ENCODE measurements around the gene ROPN1L. TPM values are rescaled to one million over a fixed set of nuclear protein-coding genes. Genes with fewer than 3 reads are reported as not detected.
A peak's percentile ranks its signal among the peaks of the same experiment; 100 is the strongest.

The ROPN1L gene
- total and polyA plus RNA-seq, 2 donors (not counting 1 experiment from before 2014, with no cell fraction given), result 0.91 TPM; not detected in 1

GRCh38 chr5:10420932-10421331, 20.7 kb upstream of the ROPN1L start:
- Histone ChIP-seq H2AFZ (ENCODE audit: insufficient read depth, low read depth, low read length, poor library complexity, severe bottlenecking) (no peak overlapping the region), H3K36me3 (replicated peaks in 1 of 2; ENCODE audit: control extremely low read depth in 1 of 2, control insufficient read depth in 1 of 2, extremely low read depth in 1 of 2, insufficient read depth in 2 of 2, low read length in 1 of 2) (peaks cover 2 to 71% of the 10 kb centered on the region in 2 experiments), H3K79me2 (ENCODE audit: control insufficient read depth, insufficient read depth, low read length) (peaks cover 4% of the 10 kb centered on the region), H3K9me3 (ENCODE audit: control extremely low read depth in 1 of 3, control insufficient read depth in 2 of 3, insufficient read depth in 1 of 3, low read length in 2 of 3) (no peaks in the 10 kb centered on the region), H3K4me2 (replicated peaks; ENCODE audit: low read depth, low read length, poor library complexity, severe bottlenecking) (no peak overlapping the region), H3K27ac (ENCODE audit: low read length in 2 of 2) (no peak overlapping the region), H3K4me3 (ENCODE audit: control extremely low read depth in 1 of 5, extremely low read depth in 1 of 5, insufficient read depth in 1 of 5, low read depth in 2 of 5, low read length in 4 of 5) (no peak overlapping the region), H3K27me3 (replicated peaks in 1 of 4; ENCODE audit: control extremely low read depth in 1 of 4, control insufficient read depth in 3 of 4, insufficient read depth in 4 of 4, low read length in 3 of 4) (no peaks in the 10 kb centered on the region), H3K4me1 (ENCODE audit: control insufficient read depth in 2 of 2, insufficient read depth in 2 of 2, low read length in 2 of 2) (peaks cover 4 to 8% of the 10 kb centered on the region in 2 donors), H4K20me1 (ENCODE audit: control insufficient read depth, insufficient read depth, low read length, poor library complexity, severe bottlenecking) (peaks cover 12% of the 10 kb centered on the region), H3K9ac (ENCODE audit: low read length) (no peak overlapping the region)
- ChIA-PET CTCF (interaction anchor here (2.6 to 4.0 kb wide), 2 partner anchors 137 to 207 kb away, joined by 8 to 41 read pairs; no protein-coding TSS in a partner anchor), POLR2A (interaction anchor here (0.6 kb wide), 1 partner anchor 187 kb away, joined by 9 read pairs; no protein-coding TSS in a partner anchor)
- Mint-ChIP-seq H3K9me3 (ENCODE audit: insufficient read depth) (no peaks in the 10 kb centered on the region), H3K4me1 (peaks cover 26% of the 10 kb centered on the region), H3K4me3 (no peak overlapping the region), H3K27me3 (no peaks in the 10 kb centered on the region), H3K27ac (no peak overlapping the region)
- no peak for TF ChIP-seq EZH2 (IDR thresholded peaks at IDR 0.05; ENCODE audit: borderline replicate concordance, insufficient read depth, low read depth, low read length, poor library complexity, severe bottlenecking)
- TF ChIP-seq, protein P1, sequence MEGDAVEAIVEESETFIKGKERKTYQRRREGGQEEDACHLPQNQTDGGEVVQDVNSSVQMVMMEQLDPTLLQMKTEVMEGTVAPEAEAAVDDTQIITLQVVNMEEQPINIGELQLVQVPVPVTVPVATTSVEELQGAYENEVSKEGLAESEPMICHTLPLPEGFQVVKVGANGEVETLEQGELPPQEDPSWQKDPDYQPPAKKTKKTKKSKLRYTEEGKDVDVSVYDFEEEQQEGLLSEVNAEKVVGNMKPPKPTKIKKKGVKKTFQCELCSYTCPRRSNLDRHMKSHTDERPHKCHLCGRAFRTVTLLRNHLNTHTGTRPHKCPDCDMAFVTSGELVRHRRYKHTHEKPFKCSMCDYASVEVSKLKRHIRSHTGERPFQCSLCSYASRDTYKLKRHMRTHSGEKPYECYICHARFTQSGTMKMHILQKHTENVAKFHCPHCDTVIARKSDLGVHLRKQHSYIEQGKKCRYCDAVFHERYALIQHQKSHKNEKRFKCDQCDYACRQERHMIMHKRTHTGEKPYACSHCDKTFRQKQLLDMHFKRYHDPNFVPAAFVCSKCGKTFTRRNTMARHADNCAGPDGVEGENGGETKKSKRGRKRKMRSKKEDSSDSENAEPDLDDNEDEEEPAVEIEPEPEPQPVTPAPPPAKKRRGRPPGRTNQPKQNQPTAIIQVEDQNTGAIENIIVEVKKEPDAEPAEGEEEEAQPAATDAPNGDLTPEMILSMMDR (IDR thresholded peaks at IDR 0.05), result no peak
- intact Hi-C loops (cut with micrococcal nuclease), result no loop called here
- no peak for ATAC-seq (ENCODE audit: low read depth)
- DNase-seq, result no peak

DNA sequence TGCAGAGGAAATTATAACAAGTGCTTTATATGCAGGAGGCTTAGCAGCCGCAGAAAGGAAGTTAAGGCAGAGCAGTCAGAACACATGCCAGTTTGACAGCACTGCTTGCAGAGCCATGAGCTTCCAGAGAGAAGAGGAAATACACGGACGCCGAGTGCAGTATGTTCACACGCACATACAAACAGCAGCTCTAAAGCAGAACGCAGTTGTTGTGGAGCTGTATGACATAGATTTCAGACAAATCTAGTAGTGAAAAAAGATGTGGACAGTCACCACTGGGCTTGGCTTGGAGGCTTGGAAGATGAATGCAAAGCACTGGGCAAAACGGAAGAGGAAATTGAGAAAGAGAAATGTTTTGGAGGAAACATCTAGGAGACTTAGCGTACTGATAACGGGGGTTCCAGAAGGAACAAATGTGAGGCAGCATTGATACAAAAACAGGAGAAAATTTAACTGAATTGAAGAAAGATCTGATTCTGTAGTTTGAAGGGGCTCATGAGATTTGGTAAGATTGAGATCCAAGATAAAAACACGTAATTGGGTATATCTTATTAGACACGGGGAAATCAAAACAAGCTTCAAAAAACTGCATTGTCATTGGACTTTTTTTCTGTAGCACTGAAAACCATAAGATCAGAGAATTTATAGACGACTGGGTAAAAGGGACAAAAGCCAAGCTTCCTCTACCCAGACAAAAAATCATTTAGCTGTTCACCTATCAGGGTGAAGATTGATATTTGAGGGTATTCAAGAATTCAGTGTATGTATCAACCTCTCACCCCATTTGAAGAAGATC, 19.6 kb upstream of the ROPN1L start:
- Histone ChIP-seq H4K20me1 (ENCODE audit: control insufficient read depth, insufficient read depth, low read length, poor library complexity, severe bottlenecking) (peaks cover 5% of the 10 kb centered on the region), H3K9me3 (ENCODE audit: control extremely low read depth in 1 of 3, control insufficient read depth in 2 of 3, insufficient read depth in 1 of 3, low read length in 2 of 3) (no peaks in the 10 kb centered on the region), H3K4me2 (replicated peaks; ENCODE audit: low read depth, low read length, poor library complexity, severe bottlenecking) (no peak overlapping the region), H3K27ac (ENCODE audit: low read length in 2 of 2) (no peak overlapping the region), H3K4me3 (ENCODE audit: control extremely low read depth in 1 of 5, extremely low read depth in 1 of 5, insufficient read depth in 1 of 5, low read depth in 2 of 5, low read length in 4 of 5) (no peak overlapping the region), H2AFZ (ENCODE audit: insufficient read depth, low read depth, low read length, poor library complexity, severe bottlenecking) (no peak overlapping the region), H3K4me1 (ENCODE audit: control insufficient read depth in 2 of 2, insufficient read depth in 2 of 2, low read length in 2 of 2) (peaks cover 4 to 8% of the 10 kb centered on the region in 2 donors), H3K36me3 (replicated peaks in 1 of 2; ENCODE audit: control extremely low read depth in 1 of 2, control insufficient read depth in 1 of 2, extremely low read depth in 1 of 2, insufficient read depth in 2 of 2, low read length in 1 of 2) (peaks cover 6 to 75% of the 10 kb centered on the region in 2 experiments), H3K79me2 (ENCODE audit: control insufficient read depth, insufficient read depth, low read length) (peaks cover 4% of the 10 kb centered on the region), H3K27me3 (replicated peaks in 1 of 4; ENCODE audit: control extremely low read depth in 1 of 4, control insufficient read depth in 3 of 4, insufficient read depth in 4 of 4, low read length in 3 of 4) (no peaks in the 10 kb centered on the region), H3K9ac (ENCODE audit: low read length) (no peak overlapping the region)
- ATAC-seq (ENCODE audit: low read depth), result peak; percentile 17
- Mint-ChIP-seq H3K27me3 (no peaks in the 10 kb centered on the region), H3K4me1 (peaks cover 26% of the 10 kb centered on the region), H3K27ac (peak overlapping the region; percentile 48), H3K4me3 (peak overlapping the region; percentile 18), H3K9me3 (ENCODE audit: insufficient read depth) (no peaks in the 10 kb centered on the region)
- intact Hi-C loops (cut with micrococcal nuclease), result no loop called here
- no peak for DNase-seq
- ChIA-PET CTCF (interaction anchor here (2.6 to 4.0 kb wide), 2 partner anchors 139 to 206 kb away, joined by 8 to 41 read pairs; no protein-coding TSS in a partner anchor), POLR2A (no interaction called here)
- 42% methylated on average over 6 of the region's 12 CpGs for WGBS (ENCODE audit: insufficient coverage)
- TF ChIP-seq, protein P1 (IDR thresholded peaks at IDR 0.05), result no peak
- TF ChIP-seq EZH2 (IDR thresholded peaks at IDR 0.05; ENCODE audit: borderline replicate concordance, insufficient read depth, low read depth, low read length, poor library complexity, severe bottlenecking), result no peak
